Panc1 (cell line): ENCODE measurements around the gene ACAT2. TPM values are rescaled to one million over a fixed set of nuclear protein-coding genes. Genes with fewer than 3 reads are reported as not detected.

Experiments used
- ATAC-seq: fragments of 200-7000 bp; cut with Tn5 transposase; 2 replicates; pipeline ENCODE4 v1.9.1; 2020; ENCODE audit warnings: mild to moderate bottlenecking, moderate library complexity
- BruUV-seq: library from RNA; stranded (reverse); fragments of 400-500 nt; replicated peaks from 2 replicates; lab custom pipeline; 2021; lab: Mats Ljungman, UMichigan
- CTCF ChIA-PET: fragments of 300-600 bp; sonication (Branson Sonifier 250); formaldehyde crosslinking; loops from one replicate; lab custom pipeline; 2022; ENCODE audit warnings: antibody characterized with exemption; lab: Charles Lee
- POLR2A ChIA-PET: fragments of 300-600 bp; sonication (Branson Sonifier 250); formaldehyde crosslinking; loops from one replicate; lab custom pipeline; 2022; ENCODE audit warnings: antibody characterized with exemption; lab: Charles Lee
- DNase-seq: peaks from one replicate; pipeline ENCODE4 v3.0.0-alpha.2; 2010; ENCODE audit warnings: low read depth, low spot score
- H3K27ac ChIP-seq: 2 replicates; pipeline ENCODE4 v1.5.1; 2011; ENCODE audit warnings: mild to moderate bottlenecking, low read length, inconsistent platforms
- H3K27me3 ChIP-seq: fragments of 200-500 bp; sonication (Bioruptor generic); 2 replicates; pipeline ENCODE4 v1.6.0; 2014; ENCODE audit warnings: low read length, inconsistent platforms; ENCODE audit not compliant: control insufficient read depth, insufficient read depth
- H3K36me3 ChIP-seq: fragments of 200-500 bp; sonication (Bioruptor generic); 2 replicates; pipeline ENCODE4 v1.5.1; 2014; ENCODE audit warnings: inconsistent platforms, mild to moderate bottlenecking, low read length, moderate library complexity; ENCODE audit not compliant: control insufficient read depth, insufficient read depth
- H3K4me1 ChIP-seq: 2 replicates; pipeline ENCODE4 v1.5.1; 2011; ENCODE audit warnings: inconsistent platforms, mild to moderate bottlenecking, low read length, moderate library complexity; ENCODE audit not compliant: control insufficient read depth, insufficient read depth
- H3K4me3 ChIP-seq, 2 experiments: 2 replicates each; pipeline ENCODE4 v1.5.1; 2011 to 2012; ENCODE audit warnings: low read depth in 2 of 2, low read length in 2 of 2, mild to moderate bottlenecking in 2 of 2, inconsistent platforms in 1 of 2, moderate library complexity in 1 of 2
- H3K9me3 ChIP-seq: fragments of 200-500 bp; sonication (Bioruptor generic); 2 replicates; pipeline ENCODE4 v1.5.1; 2014; ENCODE audit warnings: low read depth, mild to moderate bottlenecking, inconsistent platforms, low read length, moderate library complexity; ENCODE audit not compliant: control insufficient read depth, insufficient read depth
- CTCF ChIP-seq: fragments of 450-650 bp; IDR thresholded peaks from 2 replicates; pipeline ENCODE4 v1.5.1; 2017; ENCODE audit warnings: mild to moderate bottlenecking
- POLR2AphosphoS5 ChIP-seq: IDR thresholded peaks from 2 replicates; pipeline ENCODE4 v1.6.1; 2012; ENCODE audit warnings: mild to moderate bottlenecking, low read depth, low read length, moderate library complexity
- REST ChIP-seq, 2 experiments: IDR thresholded peaks; 2 replicates each; pipeline ENCODE4 v1.6.1; 2011 to 2012; ENCODE audit warnings: low read depth in 2 of 2, control low read depth in 1 of 2, low read length in 1 of 2, mild to moderate bottlenecking in 1 of 2, moderate library complexity in 1 of 2; ENCODE audit not compliant: insufficient read depth in 1 of 2
- SIN3A ChIP-seq: IDR thresholded peaks from 2 replicates; pipeline ENCODE4 v1.6.1; 2012; ENCODE audit warnings: low read depth, mild to moderate bottlenecking, low read length, moderate library complexity, borderline replicate concordance; ENCODE audit not compliant: insufficient read depth
- TCF7L2 ChIP-seq: IDR thresholded peaks from 2 replicates; pipeline ENCODE4 v1.6.1; 2011; ENCODE audit warnings: mild to moderate bottlenecking, low read depth, low read length, inconsistent platforms
- in situ Hi-C: cut with HindIII; loops from 2 replicates; pipeline ENCODE4 v1.10.0; 2016; ENCODE audit warnings: low sequenced_read_pairs, low pct_unique_long_range_greater_than_20kb
- intact Hi-C: fragments of 100-400 bp; cut with micrococcal nuclease; formaldehyde crosslinking; loops from one replicate; pipeline ENCODE4 v1.10.0; 2022; ENCODE audit not compliant: unreplicated experiment
- total RNA-seq: library from RNA; stranded (reverse); gene quantifications from one replicate; pipeline ENCODE4 v1.2.1, GENCODE V29; 2021; ENCODE audit not compliant: unreplicated experiment

ACAT2 gene
- total RNA-seq, 1 experiment from 2014 or later, result 112 TPM

- POLR2A ChIA-PET, result no interaction called here
- in situ Hi-C loops, result no loop called here
- H3K36me3 ChIP-seq, result no peaks in the 10 kb centered on the region
- H3K9me3 ChIP-seq, result no peaks in the 10 kb centered on the region
- no peak for ATAC-seq
- H3K27me3 ChIP-seq, result no peaks in the 10 kb centered on the region
- CTCF ChIA-PET, result no interaction called here
- no TSS peak for BruUV-seq
- no peak overlapping the region for H3K27ac ChIP-seq
- intact Hi-C loops, result no loop called here
- no peak overlapping the region for H3K4me3 ChIP-seq
- DNase-seq, result no peak
- TF ChIP-seq CTCF (no peak), REST (IDR thresholded peaks at IDR 0.05; ENCODE audit: insufficient read depth in 1 of 2, low read depth in 2 of 2, low read length in 1 of 2) (no peak)
- H3K4me1 ChIP-seq, result no peaks in the 10 kb centered on the region
These were observed 58.2 kb downstream of the ACAT2 start for GRCh38 chr6:159819932-159820640.

- intact Hi-C loops (no loop called here), in situ Hi-C loops (no loop called here)
- no peak overlapping the region for H3K4me3 ChIP-seq
- ATAC-seq (no peak), DNase-seq (no peak)
- no TSS peak for BruUV-seq
- no peak for TF ChIP-seq POLR2AphosphoS5
- no peak for TF ChIP-seq CTCF
- TF ChIP-seq TCF7L2, result no peak
- no peak for TF ChIP-seq REST (IDR thresholded peaks at IDR 0.05; ENCODE audit: insufficient read depth in 1 of 2, low read depth in 2 of 2, low read length in 1 of 2)
- no peak for TF ChIP-seq SIN3A
- H3K9me3 ChIP-seq, result no peaks in the 10 kb centered on the region
- ChIA-PET CTCF (no interaction called here), POLR2A (no interaction called here)
- H3K27ac ChIP-seq, result no peak overlapping the region
- no peaks in the 10 kb centered on the region for H3K4me1 ChIP-seq
- H3K27me3 ChIP-seq, result no peaks in the 10 kb centered on the region
- no peaks in the 10 kb centered on the region for H3K36me3 ChIP-seq
These were observed 59.3 kb downstream of the ACAT2 start for GRCh38 chr6:159821122-159821521.
